ENCODE results near the gene PPIB. TPM values are rescaled to one million over a fixed set of nuclear protein-coding genes. Genes with fewer than 3 reads are reported as not detected.

PPIB gene
- total RNA-seq, 1 donor from 2014 or later, result 804 TPM

DNA sequence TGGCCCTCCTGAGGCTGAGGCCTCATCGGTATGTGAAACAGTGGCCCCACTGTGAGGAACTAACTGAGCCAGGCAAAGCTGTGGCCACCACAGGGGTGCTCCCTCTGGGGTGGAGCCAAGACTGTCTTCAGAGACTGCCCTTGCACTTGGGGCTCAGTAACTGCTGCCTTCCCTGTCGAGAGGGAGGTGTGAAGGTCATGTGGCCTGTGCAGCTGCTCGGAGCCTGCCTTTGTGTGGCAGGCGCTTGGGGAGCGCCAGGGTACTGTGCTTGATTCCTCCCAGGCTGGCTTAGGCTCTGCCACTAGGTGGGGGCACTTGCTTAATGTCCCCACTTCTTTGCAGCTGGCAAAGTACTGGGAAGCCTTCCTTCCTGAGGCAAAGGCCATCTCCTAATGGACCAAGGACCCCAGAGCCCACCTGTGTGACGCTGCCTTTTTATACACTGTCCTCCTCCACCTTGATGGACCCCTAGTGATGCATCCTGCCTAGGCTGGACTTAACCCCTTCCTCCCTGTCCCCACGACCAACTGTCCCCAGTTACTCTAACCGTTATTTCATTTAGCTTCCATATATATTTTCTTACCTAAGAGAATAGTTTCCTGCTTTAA lies 25.5 kb downstream of the PPIB start:
- Histone ChIP-seq H3K4me2 (ENCODE audit: low read length) (no peak overlapping the region), H3K9ac (ENCODE audit: low read length) (no peak overlapping the region), H4K20me1 (ENCODE audit: insufficient read depth, low read length) (peaks cover 23% of the 10 kb centered on the region), H3K27ac (ENCODE audit: low read depth, low read length) (no peak overlapping the region), H2AFZ (ENCODE audit: low read depth, low read length) (no peak overlapping the region), H3K9me3 (ENCODE audit: insufficient read depth, low read depth, low read length) (no peaks in the 10 kb centered on the region), H3K4me3 (ENCODE audit: insufficient read depth, low read depth, low read length) (no peak overlapping the region), H3K36me3 (ENCODE audit: insufficient read depth, low read length) (peaks cover 39% of the 10 kb centered on the region), H3K4me1 (ENCODE audit: insufficient read depth, low read length) (no peaks in the 10 kb centered on the region), H3K27me3 (ENCODE audit: insufficient read depth, low read length) (no peaks in the 10 kb centered on the region), H3K79me2 (ENCODE audit: insufficient read depth, low read length) (no peaks in the 10 kb centered on the region)
- no peaks in the 10 kb centered on the region for H3K9me3 Mint-ChIP-seq (ENCODE audit: unreplicated experiment)
- DNase-seq (ENCODE audit: low read depth) (no peak), FAIRE-seq (no peak)
- H3K27me3 Mint-ChIP-seq (ENCODE audit: low read depth, unreplicated experiment), result no peaks in the 10 kb centered on the region
- no peak overlapping the region for H3K4me3 Mint-ChIP-seq (ENCODE audit: unreplicated experiment)
- TF ChIP-seq EZH2 (IDR thresholded peaks at IDR 0.05; ENCODE audit: insufficient read depth, low read length), result no peak
- TF ChIP-seq, protein P1, sequence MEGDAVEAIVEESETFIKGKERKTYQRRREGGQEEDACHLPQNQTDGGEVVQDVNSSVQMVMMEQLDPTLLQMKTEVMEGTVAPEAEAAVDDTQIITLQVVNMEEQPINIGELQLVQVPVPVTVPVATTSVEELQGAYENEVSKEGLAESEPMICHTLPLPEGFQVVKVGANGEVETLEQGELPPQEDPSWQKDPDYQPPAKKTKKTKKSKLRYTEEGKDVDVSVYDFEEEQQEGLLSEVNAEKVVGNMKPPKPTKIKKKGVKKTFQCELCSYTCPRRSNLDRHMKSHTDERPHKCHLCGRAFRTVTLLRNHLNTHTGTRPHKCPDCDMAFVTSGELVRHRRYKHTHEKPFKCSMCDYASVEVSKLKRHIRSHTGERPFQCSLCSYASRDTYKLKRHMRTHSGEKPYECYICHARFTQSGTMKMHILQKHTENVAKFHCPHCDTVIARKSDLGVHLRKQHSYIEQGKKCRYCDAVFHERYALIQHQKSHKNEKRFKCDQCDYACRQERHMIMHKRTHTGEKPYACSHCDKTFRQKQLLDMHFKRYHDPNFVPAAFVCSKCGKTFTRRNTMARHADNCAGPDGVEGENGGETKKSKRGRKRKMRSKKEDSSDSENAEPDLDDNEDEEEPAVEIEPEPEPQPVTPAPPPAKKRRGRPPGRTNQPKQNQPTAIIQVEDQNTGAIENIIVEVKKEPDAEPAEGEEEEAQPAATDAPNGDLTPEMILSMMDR (IDR thresholded peaks at IDR 0.05; ENCODE audit: insufficient read depth, low read depth, low read length), result no peak
- H3K36me3 Mint-ChIP-seq (ENCODE audit: low read depth, unreplicated experiment), result peaks cover 19% of the 10 kb centered on the region
- no peak overlapping the region for H3K27ac Mint-ChIP-seq (ENCODE audit: unreplicated experiment)
- H3K4me1 Mint-ChIP-seq (ENCODE audit: low read depth, unreplicated experiment), result no peaks in the 10 kb centered on the region

DNA sequence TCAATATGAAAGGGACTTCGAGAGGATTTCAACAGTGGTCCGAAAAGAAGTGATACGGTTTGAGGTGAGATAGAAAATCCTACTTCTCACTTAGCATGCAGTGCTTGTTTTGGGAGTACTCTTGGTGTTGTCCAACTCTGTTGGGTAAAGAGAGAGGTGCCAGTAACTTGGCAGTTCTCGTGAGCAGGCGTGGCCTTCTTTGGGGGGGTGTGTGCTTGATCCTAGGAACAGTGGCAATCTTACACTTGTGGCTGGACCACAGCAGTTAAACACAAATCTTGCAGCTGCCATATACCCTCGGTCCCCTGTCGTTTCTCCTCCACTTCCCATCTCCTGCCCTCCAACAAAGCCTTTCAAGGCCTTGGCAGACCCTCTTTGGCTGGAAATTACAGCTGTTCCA lies 26.5 kb downstream of the PPIB start:
- no peak for DNase-seq (ENCODE audit: low read depth)
- H3K36me3 ChIP-seq (ENCODE audit: insufficient read depth, low read length), result peaks cover 44% of the 10 kb centered on the region

More for the DNA sequence above, 26.5 kb downstream of the PPIB start:
- Mint-ChIP-seq H3K27ac (ENCODE audit: unreplicated experiment) (no peak overlapping the region), H3K36me3 (ENCODE audit: low read depth, unreplicated experiment) (peaks cover 29% of the 10 kb centered on the region), H3K9me3 (ENCODE audit: unreplicated experiment) (no peaks in the 10 kb centered on the region), H3K27me3 (ENCODE audit: low read depth, unreplicated experiment) (no peaks in the 10 kb centered on the region), H3K4me3 (ENCODE audit: unreplicated experiment) (no peak overlapping the region), H3K4me1 (ENCODE audit: low read depth, unreplicated experiment) (no peaks in the 10 kb centered on the region)
- FAIRE-seq, result no peak
- Histone ChIP-seq H4K20me1 (ENCODE audit: insufficient read depth, low read length) (peaks cover 19% of the 10 kb centered on the region), H3K79me2 (ENCODE audit: insufficient read depth, low read length) (no peaks in the 10 kb centered on the region), H3K4me2 (ENCODE audit: low read length) (no peak overlapping the region), H3K4me1 (ENCODE audit: insufficient read depth, low read length) (no peaks in the 10 kb centered on the region), H3K9me3 (ENCODE audit: insufficient read depth, low read depth, low read length) (no peaks in the 10 kb centered on the region), H3K27me3 (ENCODE audit: insufficient read depth, low read length) (no peaks in the 10 kb centered on the region), H3K4me3 (ENCODE audit: insufficient read depth, low read depth, low read length) (no peak overlapping the region), H3K27ac (ENCODE audit: low read depth, low read length) (no peak overlapping the region), H3K9ac (ENCODE audit: low read length) (no peak overlapping the region), H2AFZ (ENCODE audit: low read depth, low read length) (no peak overlapping the region)
- TF ChIP-seq, protein P1 (IDR thresholded peaks at IDR 0.05; ENCODE audit: insufficient read depth, low read depth, low read length), result no peak
- TF ChIP-seq EZH2 (IDR thresholded peaks at IDR 0.05; ENCODE audit: insufficient read depth, low read length), result no peak
